Muscle of leg (tissue), 11 donors: Measurements from ENCODE around the gene MAGI2. TPM values are rescaled to one million over a fixed set of nuclear protein-coding genes. Genes with fewer than 3 reads are reported as not detected.
"Not testable (repeated sequence)": the region's sequence is repeated elsewhere in the genome, so short reads cannot be mapped to it uniquely, and the experiment has no call there.

Experiments
- DNase-seq: peaks from one replicate; pipeline ENCODE4 v3.0.0; 2013
- H3K27ac ChIP-seq: one replicate; pipeline ENCODE4 v1.5.1; 2013; ENCODE audit warnings: mild to moderate bottlenecking, low read length, control low read depth
- H3K27me3 ChIP-seq: one replicate; pipeline ENCODE4 v1.6.1; 2013; ENCODE audit warnings: low read length; ENCODE audit not compliant: control insufficient read depth, insufficient read depth
- H3K36me3 ChIP-seq: one replicate; pipeline ENCODE4 v1.6.1; 2013; ENCODE audit warnings: low read length; ENCODE audit not compliant: control insufficient read depth, insufficient read depth
- H3K4me1 ChIP-seq: one replicate; pipeline ENCODE4 v1.6.1; 2013; ENCODE audit warnings: low read length; ENCODE audit not compliant: control insufficient read depth, insufficient read depth
- H3K4me3 ChIP-seq: one replicate; pipeline ENCODE4 v1.5.1; 2013; ENCODE audit warnings: low read length, control low read depth
- H3K9me3 ChIP-seq: replicated peaks from 2 replicates; pipeline ENCODE4 v1.6.1; 2013; ENCODE audit warnings: low read depth, low read length; ENCODE audit not compliant: control insufficient read depth
- WGBS: methylation state at CpG from one replicate; pipeline ENCODE4 v1.1.5; 2013; ENCODE audit warnings: missing lambda C conversion rate; ENCODE audit not compliant: insufficient coverage; 5-methylcytosine and 5-hydroxymethylcytosine counted together
- polyA plus RNA-seq, 8 donors: library from polyadenylated mRNA; unstranded; fragments of 120-200 nt; gene quantifications; one replicate each; pipeline versions ENCODE4 v1.2.1 to v1.2.3, GENCODE V29; 2013; ENCODE audit warnings: inconsistent platforms in 1 of 8, low replicate concordance in 1 of 8; ENCODE audit not compliant: insufficient read length in 8 of 8, insufficient read depth in 1 of 8
- total RNA-seq: library from RNA; stranded (reverse); fragments of 120-200 nt; gene quantifications from one replicate; pipeline ENCODE4 v1.2.4, GENCODE V29; 2013

MAGI2 gene
- total and polyA plus RNA-seq, 9 donors = 3.5 to 6.3 (median 5.2) TPM

GRCh38 chr7:78345293-78345911 is 1108.1 kb downstream of the MAGI2 start:
- H3K4me3 ChIP-seq = no peak overlapping the region
- WGBS = 78% methylated on average over 12 of the region's 14 CpGs
- no peak for DNase-seq
- H3K36me3 ChIP-seq = no peaks in the 10 kb centered on the region
- no peak overlapping the region for H3K27ac ChIP-seq
- no peaks in the 10 kb centered on the region for H3K4me1 ChIP-seq
- no peaks in the 10 kb centered on the region for H3K27me3 ChIP-seq
- H3K9me3 ChIP-seq = no peaks in the 10 kb centered on the region

DNA sequence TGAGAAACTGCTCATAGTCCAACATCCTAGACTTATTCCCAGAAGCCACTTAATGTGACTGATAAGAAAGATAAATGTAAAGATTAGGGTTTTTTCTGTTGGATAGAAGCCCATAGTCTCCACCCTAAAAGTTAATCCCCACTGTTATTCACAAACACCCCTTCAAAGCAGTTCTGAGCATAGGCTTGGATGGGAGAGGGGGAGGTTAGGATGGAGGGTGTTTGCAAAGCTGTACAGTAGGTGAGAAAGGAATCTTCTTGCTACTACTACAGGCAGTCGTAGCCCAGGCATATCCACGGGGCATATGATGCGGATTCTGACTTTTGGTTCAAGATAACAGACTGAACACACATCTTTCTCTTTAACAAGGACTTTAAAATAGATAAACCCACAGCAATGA is 1119.0 kb downstream of the MAGI2 start:
- Histone ChIP-seq H3K27ac (no peak overlapping the region), H3K4me3 (no peak overlapping the region), H3K9me3 (no peaks in the 10 kb centered on the region), H3K36me3 (no peaks in the 10 kb centered on the region), H3K27me3 (no peaks in the 10 kb centered on the region), H3K4me1 (no peaks in the 10 kb centered on the region)
- DNase-seq = no peak
- WGBS = no CpG with 5 or more reads among the region's 3 CpGs

DNA sequence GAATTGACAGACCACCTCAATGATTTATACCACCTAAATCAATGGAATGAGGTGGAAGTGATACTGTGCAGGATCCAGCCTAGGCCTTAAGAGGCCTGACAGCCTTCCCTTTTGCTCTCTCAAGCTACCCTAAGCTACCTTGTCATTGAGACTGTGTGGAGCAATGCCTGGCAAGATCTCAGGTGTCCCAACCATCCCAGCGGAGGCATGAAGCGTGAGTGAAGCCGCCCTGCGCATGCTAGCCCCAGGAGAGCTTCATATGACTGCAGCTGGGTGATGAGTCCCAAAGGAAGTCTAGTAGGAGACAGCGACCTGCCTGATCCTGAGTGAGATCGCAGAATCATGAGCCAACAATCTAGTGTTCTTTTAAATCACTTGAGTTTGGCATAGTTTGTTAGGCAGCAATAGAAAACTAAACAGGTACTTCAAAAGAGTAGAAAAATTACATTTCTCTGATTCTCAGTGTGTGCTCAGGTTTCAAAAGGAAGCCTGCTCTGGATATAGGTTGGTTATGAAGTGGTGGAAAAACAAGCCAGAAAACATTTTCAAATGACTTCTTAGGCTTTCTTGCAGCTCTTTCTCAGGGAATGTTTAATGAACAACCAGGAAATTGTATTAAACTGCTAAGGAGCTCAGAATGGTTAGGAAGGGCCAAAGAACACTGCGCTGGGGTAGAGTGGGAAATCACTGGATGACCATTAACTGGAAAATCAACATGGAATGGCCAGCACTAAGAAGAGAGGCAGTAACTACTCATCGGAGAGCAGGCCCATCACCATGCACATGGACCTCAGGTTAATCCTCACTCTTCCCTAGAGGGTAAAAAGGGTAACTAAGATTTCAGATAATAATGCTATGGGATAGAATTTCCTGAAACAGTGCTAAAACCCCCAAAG is 1119.7 kb downstream of the MAGI2 start:
- WGBS = 76% methylated on average over 6 of the region's 8 CpGs
- H3K27ac ChIP-seq = no peak overlapping the region
- H3K27me3 ChIP-seq = no peaks in the 10 kb centered on the region
- no peak for DNase-seq
- H3K4me1 ChIP-seq = no peaks in the 10 kb centered on the region
- H3K4me3 ChIP-seq = no peak overlapping the region
- no peaks in the 10 kb centered on the region for H3K9me3 ChIP-seq
- H3K36me3 ChIP-seq = no peaks in the 10 kb centered on the region

DNA sequence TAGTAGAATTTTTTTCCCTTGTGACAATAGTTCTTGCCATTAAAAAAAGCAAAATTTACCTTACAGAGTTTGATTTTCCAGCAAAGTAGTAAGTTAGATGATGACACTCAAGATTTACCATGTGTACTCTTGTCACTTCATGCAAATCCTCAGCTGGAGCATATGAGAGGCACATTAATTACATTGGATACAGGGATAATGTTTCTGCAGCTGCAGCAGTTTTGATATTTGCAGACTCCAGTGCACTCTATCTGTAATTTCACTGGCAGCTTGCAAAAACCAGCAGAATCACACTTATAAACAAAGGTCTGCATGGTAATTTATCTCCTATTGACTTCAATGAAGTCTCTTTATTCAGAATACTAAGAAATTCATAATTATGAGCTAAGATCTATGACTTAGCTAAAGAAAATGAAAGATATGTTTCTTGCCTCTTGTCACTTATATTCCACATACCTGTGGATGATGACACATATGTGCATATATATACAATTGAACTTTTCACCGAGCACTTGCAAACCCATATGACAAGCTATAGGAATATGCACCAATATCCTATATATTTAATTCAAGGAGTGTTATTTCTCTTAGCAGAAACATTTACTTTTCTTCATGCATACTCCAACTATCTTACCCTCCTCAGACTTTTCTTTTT is 1124.3 kb downstream of the MAGI2 start:
- DNase-seq = peak; percentile 65
- no peaks in the 10 kb centered on the region for H3K36me3 ChIP-seq
- no CpG with 5 or more reads among the region's 1 CpG for WGBS

DNA sequence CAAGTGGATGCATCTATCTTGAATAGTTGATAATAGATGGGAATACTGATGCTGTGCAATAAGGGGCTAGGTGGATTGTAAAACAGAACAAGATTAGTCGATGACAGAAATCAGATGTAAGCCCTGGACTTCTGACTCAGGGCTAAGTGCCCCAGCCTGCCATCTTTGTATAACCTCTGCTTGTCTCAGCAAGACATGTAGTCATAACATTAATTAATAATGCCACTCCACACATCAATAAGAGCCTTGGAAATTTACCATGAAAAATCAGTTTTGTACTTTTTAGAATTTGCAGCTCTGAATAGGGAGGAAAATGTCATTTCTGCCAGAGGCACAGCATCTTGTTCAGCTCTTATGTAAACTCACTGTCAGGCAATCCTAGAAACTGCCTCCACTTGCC is 1125.7 kb downstream of the MAGI2 start:
- no peak for DNase-seq
- Histone ChIP-seq H3K4me3 (no peak overlapping the region), H3K4me1 (peaks cover 4% of the 10 kb centered on the region), H3K27ac (no peak overlapping the region), H3K36me3 (no peaks in the 10 kb centered on the region), H3K27me3 (no peaks in the 10 kb centered on the region), H3K9me3 (no peaks in the 10 kb centered on the region)
- no CpG with 5 or more reads among the region's 1 CpG for WGBS

More for the DNA sequence above, 1124.3 kb downstream of the MAGI2 start:
- H3K4me3 ChIP-seq = no peak overlapping the region
- H3K27me3 ChIP-seq = no peaks in the 10 kb centered on the region
- no peaks in the 10 kb centered on the region for H3K9me3 ChIP-seq
- H3K4me1 ChIP-seq = peaks cover 4% of the 10 kb centered on the region
- no peak overlapping the region for H3K27ac ChIP-seq

- no peak overlapping the region for H3K4me3 ChIP-seq
- no peak overlapping the region for H3K27ac ChIP-seq
- peaks cover 4% of the 10 kb centered on the region for H3K4me1 ChIP-seq
- DNase-seq = peak; percentile 78
- H3K9me3 ChIP-seq = no peaks in the 10 kb centered on the region
- WGBS = 20% methylated on average over 1 of the region's 1 CpG
- H3K27me3 ChIP-seq = no peaks in the 10 kb centered on the region
- no peaks in the 10 kb centered on the region for H3K36me3 ChIP-seq
Observed at GRCh38 chr7:78326876-78327275, 1126.6 kb downstream of the MAGI2 start.

GRCh38 chr7:78326189-78326588 is 1127.3 kb downstream of the MAGI2 start:
- WGBS = 70% methylated on average over 1 of the region's 2 CpGs
- no peak for DNase-seq
- Histone ChIP-seq H3K4me3 (no peak overlapping the region), H3K27me3 (no peaks in the 10 kb centered on the region), H3K9me3 (no peaks in the 10 kb centered on the region), H3K4me1 (peaks cover 4% of the 10 kb centered on the region), H3K27ac (no peak overlapping the region), H3K36me3 (no peaks in the 10 kb centered on the region)

DNA sequence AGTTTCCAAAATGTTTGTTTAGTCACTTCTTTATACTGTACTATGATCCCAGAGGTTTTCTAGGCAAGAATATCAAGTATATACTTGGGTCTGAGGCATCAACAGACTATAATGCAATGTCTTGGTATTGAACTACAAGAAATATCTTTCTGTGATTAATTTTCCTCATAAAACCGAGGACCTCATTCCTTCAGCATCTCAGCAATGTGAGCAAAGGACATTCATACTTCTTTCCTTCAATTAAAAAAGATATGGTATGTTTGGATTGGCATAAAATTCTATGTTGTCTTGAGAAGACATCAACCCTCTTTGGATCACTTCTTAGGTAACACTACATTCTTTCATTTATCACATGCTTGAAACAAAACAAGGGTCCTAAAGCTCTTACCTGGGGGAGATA is 1130.3 kb downstream of the MAGI2 start:
- no CpG with 5 or more reads among the region's 1 CpG for WGBS

GRCh38 chr7:78322231-78322630 is 1131.2 kb downstream of the MAGI2 start:
- no CpG with 5 or more reads among the region's 5 CpGs for WGBS
- H3K27ac ChIP-seq, H3K27me3 ChIP-seq, H3K4me3 ChIP-seq, DNase-seq, H3K9me3 ChIP-seq, H3K4me1 ChIP-seq, H3K36me3 ChIP-seq: not testable (repeated sequence)

More for the DNA sequence above, 1130.3 kb downstream of the MAGI2 start:
- peaks cover 4% of the 10 kb centered on the region for H3K4me1 ChIP-seq
- H3K4me3 ChIP-seq = no peak overlapping the region
- no peak for DNase-seq
- H3K36me3 ChIP-seq = no peaks in the 10 kb centered on the region
- no peak overlapping the region for H3K27ac ChIP-seq
- no peaks in the 10 kb centered on the region for H3K27me3 ChIP-seq
- H3K9me3 ChIP-seq = no peaks in the 10 kb centered on the region

DNA sequence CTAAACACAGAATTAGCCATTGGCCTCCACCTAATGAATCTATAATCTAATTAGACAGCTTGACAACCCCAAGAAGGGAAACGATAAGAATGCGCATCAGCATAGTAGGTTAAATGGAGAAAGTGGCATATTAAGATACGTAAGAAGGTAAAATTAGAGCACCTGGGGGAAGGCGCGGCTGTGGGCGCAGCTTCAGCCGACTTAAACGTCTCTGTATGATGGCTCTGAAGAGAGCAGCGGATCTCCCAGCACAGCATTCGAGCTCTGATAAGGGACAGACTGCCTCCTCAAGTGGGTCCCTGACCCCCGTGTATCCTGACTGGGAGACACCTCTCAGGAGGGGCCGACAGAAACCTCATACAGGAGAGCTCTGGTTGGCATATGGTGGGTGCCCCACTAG is 1136.1 kb downstream of the MAGI2 start:
- Histone ChIP-seq H3K36me3 (no peaks in the 10 kb centered on the region), H3K9me3 (no peaks in the 10 kb centered on the region), H3K27ac (no peak overlapping the region), H3K27me3 (no peaks in the 10 kb centered on the region), H3K4me1 (no peaks in the 10 kb centered on the region), H3K4me3 (no peak overlapping the region)
- DNase-seq = no peak
- 95% methylated on average over 9 of the region's 12 CpGs for WGBS
